GM12892 (cell line): Measurements from ENCODE around the gene OTUB2.

Experiments
- POLR2A ChIP-seq: IDR thresholded peaks from 2 replicates; pipeline ENCODE4 v1.6.1; 2011; ENCODE audit warnings: low read depth, low read length, control low read depth
- POLR2AphosphoS5 ChIP-seq: IDR thresholded peaks from 2 replicates; pipeline ENCODE4 v1.6.1; 2011; ENCODE audit warnings: low read depth, low read length, control low read depth

- TF ChIP-seq POLR2A (no peak), POLR2AphosphoS5 (no peak)
Measured at GRCh38 chr14:93989939-93990338, 36.2 kb upstream of the OTUB2 start.
